T-helper 22 cell (primary cell): ENCODE results near the gene KLHL9.
A peak's percentile ranks its signal among the peaks of the same experiment; 100 is the strongest.
"Not testable (repeated sequence)": the region's sequence is repeated elsewhere in the genome, so short reads cannot be mapped to it uniquely, and the experiment has no call there.

Experiments
- DNase-seq: peaks from one replicate; pipeline ENCODE4 v3.0.0-alpha.2; 2020; ENCODE audit warnings: low read depth

The KLHL9 gene

GRCh38 chr9:21334701-21335632, at the start of gene KLHL9:
Gene KLHL9, minus strand, starts transcription at chr9:21335404. Its CDS starts 545 bp downstream, at chr9:21334859.
- peak; percentile 77 for DNase-seq

- no peak for DNase-seq
Observed at GRCh38 chr9:21383627-21384026, 48.4 kb upstream of the KLHL9 start.

- DNase-seq, result no peak
Observed at GRCh38 chr9:21381448-21382339, 46.5 kb upstream of the KLHL9 start.

GRCh38 chr9:21371467-21371866, 36.3 kb upstream of the KLHL9 start:
- DNase-seq, result not testable (repeated sequence)

- DNase-seq, result no peak
Observed at GRCh38 chr9:21367957-21368356, 32.8 kb upstream of the KLHL9 start, which contains the start of gene IFNA13. Gene IFNA13, minus strand, starts transcription at chr9:21368057. Its CDS starts 47 bp downstream, at chr9:21368010.

- not testable (repeated sequence) for DNase-seq
Observed at GRCh38 chr9:21367169-21367568, 32.0 kb upstream of the KLHL9 start.

- DNase-seq, result no peak
Observed at GRCh38 chr9:21362287-21362686, 27.1 kb upstream of the KLHL9 start.

- DNase-seq, result no peak
Observed at GRCh38 chr9:21357479-21358460, 22.6 kb upstream of the KLHL9 start.

GRCh38 chr9:21350787-21351186, 15.6 kb upstream of the KLHL9 start, which contains the start of gene IFNA6:
Gene IFNA6, minus strand, starts transcription at chr9:21350887. Its CDS starts 0 bp downstream, at chr9:21350887.
- DNase-seq, result no peak

- DNase-seq, result no peak
Observed at GRCh38 chr9:21348430-21348970, 13.3 kb upstream of the KLHL9 start.

- DNase-seq, result no peak
Observed at GRCh38 chr9:21340735-21341134, 5.5 kb upstream of the KLHL9 start.

- no peak for DNase-seq
Observed at GRCh38 chr9:21336457-21336856, 1.3 kb upstream of the KLHL9 start.

- no peak for DNase-seq
Observed at GRCh38 chr9:21333226-21333625, 2.0 kb downstream of the KLHL9 start.

- no peak for DNase-seq
Observed at GRCh38 chr9:21331676-21332402, 3.4 kb downstream of the KLHL9 start.

- no peak for DNase-seq
Observed at GRCh38 chr9:21326526-21327139, 8.6 kb downstream of the KLHL9 start.

GRCh38 chr9:21324047-21324446, 11.2 kb downstream of the KLHL9 start:
- no peak for DNase-seq

GRCh38 chr9:21322911-21323461, 12.2 kb downstream of the KLHL9 start:
- DNase-seq, result no peak

GRCh38 chr9:21320465-21320864, 14.7 kb downstream of the KLHL9 start:
- no peak for DNase-seq
